ENCODE data around the gene MLPH.

MLPH gene

DNA sequence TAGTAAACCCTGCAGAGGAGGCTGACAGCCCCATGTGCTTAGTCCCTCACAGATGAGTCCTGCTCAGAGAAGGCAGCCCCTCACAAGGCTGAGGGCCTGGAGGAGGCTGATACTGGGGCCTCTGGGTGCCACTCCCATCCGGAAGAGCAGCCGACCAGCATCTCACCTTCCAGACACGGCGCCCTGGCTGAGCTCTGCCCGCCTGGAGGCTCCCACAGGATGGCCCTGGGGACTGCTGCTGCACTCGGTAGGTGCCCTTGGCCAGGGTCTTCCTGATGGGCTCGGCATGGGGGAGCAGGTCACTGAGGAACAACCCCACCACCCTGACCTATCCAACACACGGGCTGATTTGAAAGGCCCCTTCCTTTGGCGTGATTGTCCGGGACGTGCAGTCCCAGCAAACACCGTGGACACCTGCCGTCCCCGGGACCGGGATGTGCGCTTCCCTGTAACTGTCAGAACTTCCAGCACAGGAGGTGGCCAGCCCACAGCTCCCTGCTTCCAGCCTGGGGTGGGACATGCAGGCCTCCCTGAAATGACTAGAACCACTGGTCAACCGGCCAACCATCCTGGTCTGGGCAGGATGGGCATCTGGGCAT lies 38.6 kb downstream of the MLPH start:
- no peak for DNase-seq

DNA sequence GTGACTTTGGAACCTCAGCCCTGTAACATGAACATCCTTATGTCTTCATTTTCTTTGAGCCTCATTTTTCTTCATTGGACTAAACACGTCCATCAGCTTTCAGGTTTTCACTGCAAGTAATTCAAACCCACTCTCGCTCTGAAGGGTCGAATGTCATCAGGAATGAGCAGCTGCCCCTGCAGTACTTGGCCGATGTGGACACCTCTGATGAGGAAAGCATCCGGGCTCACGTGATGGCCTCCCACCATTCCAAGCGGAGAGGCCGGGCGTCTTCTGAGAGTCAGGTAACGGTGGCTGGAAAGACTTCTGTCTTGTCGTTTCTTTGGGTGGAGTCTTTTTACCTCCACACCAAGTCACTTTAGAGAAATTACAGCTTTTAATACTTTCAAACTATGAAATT lies 40.2 kb downstream of the MLPH start:
- no peak for DNase-seq

DNA sequence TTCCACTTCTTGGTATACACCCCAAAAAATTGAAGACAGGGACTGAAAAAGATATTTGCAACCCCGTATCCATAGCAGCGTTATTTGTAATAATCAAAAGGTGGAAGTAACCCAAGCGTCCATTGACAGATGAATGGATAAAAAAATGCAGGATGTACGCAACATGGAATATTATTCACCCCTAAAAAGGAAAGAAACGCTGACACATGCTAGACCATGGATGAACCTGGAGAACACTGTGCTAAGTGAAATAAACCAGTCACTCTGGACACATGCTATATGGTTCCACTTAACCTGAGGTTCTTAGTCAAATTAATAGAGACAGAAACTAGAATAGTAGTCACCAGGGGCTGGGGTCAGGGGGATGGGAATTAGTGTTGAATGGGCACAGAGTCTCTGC lies 40.7 kb downstream of the MLPH start:
- DNase-seq, result no peak

DNA sequence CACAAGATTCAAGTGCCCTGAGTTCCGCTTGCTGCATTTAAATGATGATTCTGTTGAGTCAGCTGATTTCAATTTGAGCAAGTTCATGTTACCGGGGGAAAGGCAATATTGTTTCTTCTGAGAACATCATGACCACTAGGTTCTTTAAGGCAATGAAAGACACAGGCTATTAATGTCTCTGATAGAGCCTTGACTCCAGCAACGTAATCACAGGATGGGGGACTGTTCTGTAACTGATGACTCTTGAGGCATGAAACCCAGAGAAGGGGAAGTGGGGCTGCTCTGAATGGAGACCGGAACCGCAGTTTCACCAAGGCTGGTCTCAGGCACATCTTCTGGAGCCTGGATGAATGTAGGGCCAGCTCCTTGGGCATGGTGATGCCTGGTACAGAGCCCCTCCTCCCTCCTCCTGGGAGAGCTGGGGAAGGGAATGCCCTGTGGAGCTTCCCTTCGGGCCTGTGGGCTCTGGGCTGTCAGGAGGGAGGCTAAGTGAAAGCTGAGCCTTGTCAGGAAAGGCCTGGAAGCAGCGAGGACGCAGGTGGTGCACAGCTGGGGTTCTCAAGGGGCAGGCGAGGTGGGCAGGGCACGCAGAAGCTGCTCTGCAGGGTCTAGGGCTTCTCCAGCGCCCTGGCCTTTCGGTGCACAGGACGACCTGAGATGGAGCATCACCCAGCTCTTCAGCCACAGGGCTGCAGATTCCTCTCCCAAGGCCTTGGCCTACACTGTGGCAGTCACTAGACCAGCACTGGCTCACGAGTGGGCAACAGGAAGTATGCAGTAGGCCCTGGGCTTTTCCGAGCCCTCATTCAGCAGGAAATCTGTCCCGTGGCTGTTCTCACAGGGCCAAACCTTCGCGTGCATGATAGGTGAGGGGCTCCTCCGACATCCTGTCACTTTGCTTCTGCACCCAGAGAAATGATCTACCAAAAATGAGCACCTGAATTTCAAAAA lies 42.7 kb downstream of the MLPH start:
- no peak for DNase-seq

DNA sequence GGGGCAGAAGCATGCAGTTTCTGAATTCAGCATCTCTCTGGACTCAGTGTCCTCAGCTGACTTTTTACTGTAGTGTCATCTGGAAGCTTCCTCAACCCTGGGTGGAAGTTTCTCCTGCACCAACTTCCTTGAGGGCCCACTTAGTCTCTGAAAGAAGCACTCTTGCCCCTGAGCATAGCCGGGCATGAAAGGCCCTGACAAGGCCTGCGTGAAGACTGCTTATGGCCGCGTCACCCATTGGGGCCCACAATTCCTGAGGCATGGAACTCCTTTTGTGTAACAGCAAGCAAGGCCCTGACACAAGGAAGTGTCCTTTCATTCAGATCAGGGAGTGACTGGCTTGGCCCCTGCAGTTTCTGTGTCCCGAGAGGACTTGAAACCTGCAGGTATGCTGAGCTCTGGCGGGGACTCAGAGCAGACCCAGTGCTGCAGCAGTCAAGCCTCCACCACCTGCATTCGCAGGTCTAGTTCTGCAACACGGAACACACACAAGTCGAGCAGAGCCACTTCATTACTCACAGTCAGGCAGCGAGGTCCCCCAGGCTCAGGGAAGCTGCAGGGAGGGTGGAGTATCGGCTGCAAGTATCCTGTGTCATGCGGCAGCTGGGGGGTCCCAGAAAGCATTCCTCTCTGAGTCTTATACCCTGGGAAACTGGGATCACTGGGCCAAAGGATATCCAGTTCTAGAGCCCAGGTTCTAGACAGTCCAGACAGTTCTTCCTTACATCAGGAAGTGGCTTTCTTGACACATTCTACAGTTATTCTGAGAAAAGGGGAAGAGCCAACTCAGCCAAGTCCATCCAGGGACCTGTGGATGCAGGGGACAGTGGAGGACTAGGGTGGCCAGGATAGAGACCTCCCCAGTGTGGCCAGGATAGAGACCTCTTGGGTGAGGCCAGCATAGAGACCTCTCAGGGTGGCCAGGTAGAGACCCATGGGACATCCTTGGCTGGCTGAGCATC lies 43.7 kb downstream of the MLPH start:
- no peak for DNase-seq

DNA sequence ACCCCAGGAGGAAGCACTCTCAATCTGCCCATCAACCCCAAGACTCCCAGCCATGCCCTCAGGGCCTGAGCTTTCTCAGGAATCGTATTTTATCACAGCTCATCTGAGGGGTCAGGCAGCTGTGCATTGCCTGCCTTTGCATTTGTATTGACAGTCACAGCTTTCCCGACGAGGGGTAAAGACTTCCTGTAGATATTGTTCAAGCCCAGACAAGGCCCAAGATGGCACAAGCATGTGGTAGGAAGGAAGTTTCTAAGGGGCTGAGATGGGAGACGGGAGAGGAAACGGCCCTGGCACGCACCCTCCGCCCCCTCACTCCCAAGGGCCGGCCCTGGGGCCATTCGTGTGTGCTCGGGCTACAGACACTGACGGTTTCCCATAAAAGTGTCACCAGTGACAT lies 45.1 kb downstream of the MLPH start:
- no peak for DNase-seq

DNA sequence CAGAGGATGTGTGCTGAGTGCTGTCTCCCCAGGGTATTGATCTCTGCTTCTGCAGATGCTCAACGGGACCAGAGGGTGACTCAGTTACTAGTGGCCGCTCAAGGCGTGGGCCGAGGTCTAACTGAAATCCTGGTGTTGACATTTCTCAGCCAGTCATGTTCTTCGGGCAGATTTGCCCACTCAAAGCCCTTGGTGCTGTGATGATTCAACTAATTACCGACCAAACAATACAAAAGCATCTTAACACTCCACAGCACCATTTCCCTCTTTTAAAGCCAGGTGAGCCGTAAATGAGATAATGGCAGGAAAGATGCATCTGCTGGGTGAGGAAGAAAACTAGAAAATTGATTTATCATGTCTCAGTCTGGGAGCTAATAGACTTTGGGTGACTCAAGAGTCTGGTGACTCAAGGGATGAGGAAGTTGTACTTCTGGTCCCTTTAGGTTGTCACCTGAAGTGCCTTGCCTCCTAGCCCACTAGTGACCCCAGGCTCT lies 46.7 kb downstream of the MLPH start:
- DNase-seq, result no peak

DNA sequence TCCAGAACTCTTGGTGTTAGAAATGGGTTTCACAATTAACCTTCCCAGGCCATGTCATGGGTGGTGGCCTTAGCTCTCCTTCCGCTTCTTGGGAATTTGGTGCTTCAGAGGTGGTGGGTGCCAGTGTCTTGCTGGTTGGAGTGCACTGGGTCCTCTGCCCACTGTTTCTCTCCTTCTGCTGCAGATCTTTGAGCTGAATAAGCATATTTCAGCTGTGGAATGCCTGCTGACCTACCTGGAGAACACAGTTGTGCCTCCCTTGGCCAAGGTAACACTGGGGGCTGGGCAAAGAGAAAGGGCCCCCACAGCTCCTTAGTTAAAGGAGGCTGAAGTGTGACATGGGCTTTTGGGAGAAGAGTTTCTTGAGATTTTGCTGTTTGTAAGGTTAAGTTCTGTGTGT lies 47.3 kb downstream of the MLPH start:
- no peak for DNase-seq

DNA sequence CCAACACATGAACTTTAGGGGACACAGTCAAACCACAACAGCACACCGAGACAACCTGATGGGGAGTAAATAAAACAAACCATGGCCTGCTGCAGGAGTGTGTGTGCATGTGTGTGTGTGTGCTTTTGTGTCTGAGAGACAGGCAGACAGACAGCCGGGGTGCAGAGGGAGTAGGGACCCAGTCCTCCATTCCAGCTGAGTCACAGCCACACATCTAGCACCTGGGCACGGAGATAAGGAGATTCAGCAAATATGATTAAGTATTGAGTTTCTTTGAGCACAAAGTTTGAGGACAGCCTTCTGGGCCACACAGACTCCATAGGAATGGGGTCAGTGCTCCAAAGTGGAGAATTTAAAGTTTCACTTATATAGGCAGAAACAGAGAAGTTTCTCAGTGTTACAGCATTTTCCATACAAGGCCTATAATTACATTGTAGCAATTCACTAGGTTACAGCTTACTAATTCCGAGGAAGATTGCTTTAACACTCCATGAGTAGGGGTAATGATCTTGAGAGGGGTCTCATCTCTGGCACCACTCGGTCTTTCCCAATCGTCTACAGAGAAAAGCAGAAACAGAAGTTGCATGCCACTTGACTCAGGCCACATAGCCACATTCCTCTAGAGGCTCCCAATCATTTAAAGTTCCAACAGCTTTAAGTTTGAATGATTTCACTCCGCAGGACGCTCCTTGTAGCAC lies 48.5 kb downstream of the MLPH start:
- no peak for DNase-seq

DNA sequence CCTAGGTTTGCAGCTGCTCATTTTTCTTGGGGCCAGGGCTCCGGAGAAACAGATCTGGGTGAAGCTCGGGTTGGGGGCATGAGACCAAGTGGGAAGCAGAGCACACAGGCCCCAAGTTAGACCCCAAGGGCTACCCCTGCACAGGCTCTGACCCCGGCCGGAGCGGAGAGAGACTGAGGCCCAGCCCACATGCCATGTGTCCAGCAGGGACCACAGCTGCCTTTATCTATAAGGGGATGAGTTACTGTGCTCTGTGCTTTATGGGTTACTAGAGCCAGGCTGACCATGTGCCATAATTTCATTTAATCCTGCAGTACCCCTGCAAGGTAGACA lies 49.0 kb downstream of the MLPH start:
- no peak for DNase-seq

DNA sequence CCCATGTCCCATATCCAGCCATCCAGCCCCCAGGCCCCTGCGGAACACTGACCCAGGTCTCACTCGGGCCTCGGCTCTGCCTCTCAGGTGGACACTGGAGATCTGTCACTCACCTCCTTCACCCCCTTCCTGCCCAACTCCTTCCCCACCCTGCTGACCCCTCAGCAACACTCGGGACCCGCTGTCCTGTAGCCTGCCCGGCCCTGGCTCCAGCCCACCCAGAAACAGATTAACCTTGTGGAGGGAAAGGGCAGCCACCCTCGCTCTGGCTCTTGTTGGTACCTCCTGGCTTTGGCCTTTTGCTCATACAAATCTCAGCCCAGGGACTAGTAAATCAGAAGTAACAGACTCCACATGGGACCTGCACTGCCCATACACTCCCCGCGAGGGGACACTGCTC lies 49.6 kb downstream of the MLPH start:
- no peak for DNase-seq

DNA sequence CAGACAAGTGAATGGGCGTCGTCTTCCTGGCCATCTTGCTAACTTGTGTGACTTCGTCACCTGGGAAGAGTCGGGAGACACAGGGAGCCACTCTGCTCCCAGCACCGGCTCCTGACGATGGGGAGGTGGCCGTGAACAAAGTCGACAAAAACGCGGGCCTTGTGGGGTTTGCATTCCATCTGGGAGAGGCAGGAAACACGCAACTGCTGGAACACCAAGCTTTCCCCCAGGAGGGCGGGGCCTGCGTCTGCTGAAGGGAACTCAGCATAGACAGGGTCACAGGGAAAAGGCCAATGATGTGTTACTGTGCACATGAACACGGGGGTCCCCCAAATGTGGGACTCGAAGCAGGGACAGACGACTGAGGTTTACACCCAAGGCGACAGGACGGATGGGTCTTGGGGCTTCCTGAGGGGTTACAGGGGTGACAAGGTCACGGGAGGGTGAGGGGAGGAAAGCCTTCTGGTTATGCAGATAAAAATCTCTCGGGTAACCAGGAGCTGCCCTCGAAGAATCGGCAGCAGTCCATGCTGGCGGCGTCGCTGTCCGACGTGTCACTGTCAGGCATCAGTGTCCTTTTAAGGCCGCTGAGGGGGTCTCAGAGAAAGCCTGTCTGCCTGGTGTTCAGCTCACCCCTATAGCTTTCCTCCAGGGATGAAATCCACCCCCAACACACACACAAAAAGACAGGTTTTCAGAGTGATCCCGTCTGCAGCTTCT lies 51.1 kb downstream of the MLPH start:
- no peak for DNase-seq

DNA sequence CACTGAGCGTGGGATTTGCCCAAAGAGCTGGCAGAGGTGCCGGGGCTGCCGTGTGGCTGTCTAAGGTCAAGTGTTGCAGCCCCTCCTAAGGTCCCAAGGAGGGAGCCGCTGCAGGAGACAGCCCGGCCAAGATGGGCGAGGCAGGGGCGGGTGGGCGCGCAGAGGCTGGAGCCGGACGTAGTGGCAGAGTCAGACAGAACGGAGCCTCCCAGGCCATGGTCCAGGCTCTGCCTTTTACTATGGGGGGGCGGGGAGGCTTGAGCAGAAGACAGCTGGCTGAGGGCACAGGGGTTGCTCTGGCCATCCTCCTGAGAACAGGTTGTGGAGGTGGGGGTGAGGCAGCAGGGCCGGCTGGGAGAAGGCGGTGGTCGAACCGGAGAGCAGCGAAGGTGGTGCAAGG lies 51.9 kb downstream of the MLPH start:
- DNase-seq, result no peak

DNA sequence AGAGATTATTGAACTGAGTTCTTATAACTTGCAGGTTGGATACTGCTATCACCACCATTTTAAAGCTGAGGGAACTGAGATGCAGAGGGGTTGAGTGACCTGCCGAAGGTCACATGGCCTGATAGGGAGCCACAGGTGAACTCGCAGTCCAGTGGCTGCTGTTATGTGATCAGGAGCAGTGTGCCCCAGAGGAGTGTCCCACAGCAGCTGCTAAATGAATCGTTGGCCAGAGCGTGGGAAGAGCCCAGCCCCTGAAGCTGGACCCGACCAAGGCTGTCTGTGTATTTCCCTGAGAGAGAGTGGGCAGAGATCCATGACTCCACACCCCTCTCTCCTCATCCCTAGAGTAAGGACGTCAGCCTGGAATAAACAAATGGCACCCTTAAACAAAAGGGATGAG lies 52.6 kb downstream of the MLPH start:
- DNase-seq, result no peak

DNA sequence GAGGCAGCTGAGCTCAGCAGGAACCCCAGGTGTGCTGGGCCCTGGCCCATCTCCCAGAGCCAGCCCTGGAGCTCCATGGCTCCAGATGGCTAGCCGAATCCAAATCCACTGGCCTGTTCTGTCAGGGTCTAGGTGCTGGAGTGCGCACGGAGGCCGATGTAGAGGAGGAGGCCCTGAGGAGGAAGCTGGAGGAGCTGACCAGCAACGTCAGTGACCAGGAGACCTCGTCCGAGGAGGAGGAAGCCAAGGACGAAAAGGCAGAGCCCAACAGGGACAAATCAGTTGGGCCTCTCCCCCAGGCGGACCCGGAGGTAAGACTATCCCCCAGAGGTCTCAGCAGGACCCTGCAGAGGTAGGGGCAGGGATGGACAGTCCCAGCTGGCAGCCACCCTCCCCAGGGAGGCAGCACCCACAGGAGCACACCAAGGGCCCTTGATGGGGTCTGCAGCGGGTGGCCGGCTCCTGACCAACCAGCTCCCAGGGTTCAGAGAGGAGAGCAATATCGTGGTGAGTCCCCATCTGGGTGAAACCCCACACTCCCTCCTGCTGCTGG lies 53.2 kb downstream of the MLPH start:
- DNase-seq, result no peak

DNA sequence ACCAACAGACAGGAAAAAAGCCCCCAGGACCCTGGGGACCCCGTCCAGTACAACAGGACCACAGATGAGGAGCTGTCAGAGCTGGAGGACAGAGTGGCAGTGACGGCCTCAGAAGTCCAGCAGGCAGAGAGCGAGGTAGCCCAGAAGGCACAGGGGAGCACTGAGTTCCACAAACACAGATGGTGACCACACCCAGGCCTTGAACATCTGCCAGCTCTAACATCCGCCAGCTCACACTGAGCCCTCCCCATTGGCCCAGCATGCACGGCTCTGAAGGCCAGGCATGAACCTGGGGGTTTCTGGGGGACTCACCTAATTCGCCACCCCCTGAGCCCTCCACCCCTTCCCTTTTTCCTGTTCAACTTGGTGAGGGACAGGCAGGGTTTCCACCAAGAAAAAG lies 53.8 kb downstream of the MLPH start:
- DNase-seq, result no peak

DNA sequence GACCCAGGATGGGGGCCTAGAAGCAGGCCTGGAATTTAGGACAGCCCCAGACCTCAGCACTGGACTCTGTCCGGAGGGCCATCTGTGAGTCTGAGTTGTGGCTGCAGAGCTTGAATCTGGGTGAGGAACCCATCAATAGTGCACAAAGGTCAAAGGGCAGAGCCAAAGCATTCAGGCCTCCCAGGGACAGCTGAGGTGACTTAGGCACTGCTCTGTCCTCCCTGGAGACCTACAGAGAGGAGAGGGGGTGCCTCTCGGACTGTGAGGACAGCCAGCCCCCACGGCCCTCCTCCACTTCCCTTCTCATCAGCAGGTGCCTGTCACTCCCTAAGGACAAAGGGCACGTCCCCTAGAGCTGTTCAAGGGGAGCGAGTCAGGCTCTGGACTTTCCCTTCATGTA lies 54.2 kb downstream of the MLPH start:
- DNase-seq, result no peak

DNA sequence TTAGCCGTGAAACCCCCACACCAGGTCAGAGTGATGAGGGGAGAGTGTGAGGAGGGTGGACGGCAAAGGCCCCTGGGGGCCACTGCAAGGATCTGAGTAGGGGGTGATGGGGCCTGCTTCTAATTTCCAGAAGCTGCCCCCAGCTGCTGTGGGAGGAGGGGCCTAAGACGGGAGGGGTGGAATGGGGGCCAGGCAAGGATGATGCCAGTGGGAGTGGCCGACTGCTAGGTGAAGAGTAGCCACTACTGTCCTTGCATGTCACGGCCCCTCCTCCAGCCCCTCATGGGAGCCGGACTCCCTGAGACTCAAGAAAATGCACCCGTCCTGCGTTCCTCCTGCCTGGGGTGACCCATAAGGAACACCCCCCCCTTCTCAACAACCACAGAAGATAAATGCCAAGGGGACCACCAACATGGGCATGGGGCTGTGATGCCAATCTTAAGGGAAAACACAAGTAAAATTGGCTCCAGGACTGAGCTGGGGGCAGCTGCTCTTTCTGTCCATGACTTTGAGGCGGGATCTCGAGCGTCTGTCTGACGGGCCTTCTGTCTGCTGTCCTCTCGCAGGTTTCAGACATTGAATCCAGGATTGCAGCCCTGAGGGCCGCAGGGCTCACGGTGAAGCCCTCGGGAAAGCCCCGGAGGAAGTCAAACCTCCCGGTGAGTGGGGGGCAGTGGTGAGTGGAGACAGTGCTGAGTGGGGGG lies 55.1 kb downstream of the MLPH start:
- no peak for DNase-seq

DNA sequence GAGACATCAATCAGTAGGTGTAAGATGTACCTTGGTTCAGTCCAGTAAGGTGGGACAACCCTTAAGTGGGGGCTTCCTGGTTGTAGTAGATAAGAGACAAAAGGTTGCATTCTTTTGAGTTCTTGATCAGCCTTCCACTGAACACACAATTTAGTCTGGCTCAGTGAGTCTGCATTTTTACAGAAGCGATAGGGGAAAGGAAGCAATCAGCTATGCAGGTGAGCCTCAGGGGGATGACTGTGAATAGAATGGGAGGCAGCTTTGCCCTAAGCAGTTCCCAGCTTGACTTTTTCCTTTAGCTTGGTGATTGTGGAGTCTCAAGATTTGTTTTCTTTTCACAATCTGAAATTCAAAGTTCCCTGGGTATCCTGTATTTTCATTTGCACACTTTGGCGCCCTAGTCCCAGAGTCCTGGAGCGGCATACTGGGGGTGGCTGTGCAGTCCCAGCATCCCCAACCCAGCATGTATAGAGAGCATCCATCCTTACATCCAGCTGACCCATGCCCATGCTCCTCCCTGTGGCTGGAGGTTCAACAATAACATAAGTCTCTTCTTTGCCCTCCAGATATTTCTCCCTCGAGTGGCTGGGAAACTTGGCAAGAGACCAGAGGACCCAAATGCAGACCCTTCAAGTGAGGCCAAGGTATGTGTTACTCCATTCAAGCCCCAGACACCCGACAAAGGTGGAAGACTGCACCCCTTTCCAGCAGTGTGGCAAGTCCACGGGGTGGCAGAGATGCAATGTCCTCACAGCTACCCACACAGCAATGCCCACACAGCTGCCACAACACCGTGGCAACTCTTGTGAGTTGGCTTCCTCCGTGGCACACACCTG lies 59.2 kb downstream of the MLPH start:
- no peak for DNase-seq

DNA sequence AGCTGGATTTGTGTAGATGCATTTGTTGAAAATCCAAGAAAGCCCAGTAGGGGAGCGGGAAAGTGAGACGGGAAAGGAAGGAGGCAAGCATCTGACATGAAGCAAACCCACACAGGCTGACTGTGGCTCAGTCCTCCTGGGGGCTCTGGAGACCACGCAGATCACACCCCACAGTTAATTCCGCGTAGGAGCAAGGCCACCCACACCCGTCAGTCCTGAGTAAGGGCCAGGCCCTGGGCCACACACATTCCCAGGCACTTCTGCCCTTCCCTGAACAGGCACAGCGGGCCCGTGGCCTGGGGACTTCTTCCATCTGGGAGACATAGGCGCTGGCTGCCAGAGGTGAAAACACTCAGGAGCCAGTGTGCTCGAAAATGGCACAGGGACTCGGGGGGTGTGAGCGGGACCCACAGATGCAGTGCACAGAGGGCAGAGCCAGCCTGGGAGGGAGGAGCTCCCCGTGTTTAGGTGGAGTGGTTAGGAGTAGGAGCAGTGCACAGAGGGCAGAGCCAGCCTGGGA lies 59.9 kb downstream of the MLPH start:
- no peak for DNase-seq

Data from activated CD4-positive, alpha-beta T cell treated with anti-CD3 and anti-CD28 coated beads for 1 hour (primary cell).